PC-9 (cell line): Measurements from ENCODE around the gene ABCC12.

Experiments used
- CTCF ChIP-seq: fragments of 200-600 bp; sonication (generic); conservative IDR thresholded peaks from 2 replicates; pipeline ENCODE4 v1.6.1; 2017; ENCODE audit warnings: mixed run types, antibody characterized with exemption, mild to moderate bottlenecking, moderate library complexity
- EZH2 ChIP-seq: fragments of 200-600 bp; sonication (generic); IDR thresholded peaks from 2 replicates; pipeline ENCODE4 v1.8.0; 2017; ENCODE audit warnings: antibody characterized with exemption, low read depth

- TF ChIP-seq CTCF (no peak), EZH2 (no peak)
These were observed 19.0 kb downstream of the ABCC12 start for GRCh38 chr16:48136547-48137360.
